Osteoblast (primary cell): ENCODE data around the gene CACNG1. TPM values are rescaled to one million over a fixed set of nuclear protein-coding genes. Genes with fewer than 3 reads are reported as not detected.
"Not testable (repeated sequence)": the region's sequence is repeated elsewhere in the genome, so short reads cannot be mapped to it uniquely, and the experiment has no call there.

Experiments
- DNase-seq: peaks from one replicate; pipeline ENCODE4 v3.0.0; 2011; ENCODE audit warnings: low spot score, mixed read lengths; ENCODE audit not compliant: insufficient read length; ENCODE audit errors: missing footprints
- H2AFZ ChIP-seq: 2 replicates; pipeline ENCODE4 v1.6.0; 2011; ENCODE audit warnings: mild to moderate bottlenecking, low read length
- H3K27ac ChIP-seq: 2 replicates; pipeline ENCODE4 v1.5.1; 2011; ENCODE audit warnings: mild to moderate bottlenecking, low read depth, low read length, moderate library complexity
- H3K27me3 ChIP-seq: 2 replicates; pipeline ENCODE4 v1.6.0; 2012; ENCODE audit warnings: mild to moderate bottlenecking, control low read depth, inconsistent platforms, low read length, moderate library complexity; ENCODE audit not compliant: insufficient read depth
- H3K36me3 ChIP-seq: 2 replicates; pipeline ENCODE4 v1.5.1; 2011; ENCODE audit warnings: mild to moderate bottlenecking, low read length, control low read depth, moderate library complexity; ENCODE audit not compliant: insufficient read depth
- H3K4me1 ChIP-seq: 2 replicates; pipeline ENCODE4 v1.5.1; 2011; ENCODE audit warnings: mild to moderate bottlenecking, low read length, control low read depth, moderate library complexity; ENCODE audit not compliant: insufficient read depth
- H3K4me2 ChIP-seq: 2 replicates; pipeline ENCODE4 v1.6.0; 2011; ENCODE audit warnings: mild to moderate bottlenecking, low read length; ENCODE audit not compliant: insufficient read depth
- H3K4me3 ChIP-seq: fragments of 200-600 bp; sonication (generic); 3 replicates; pipeline ENCODE4 v1.5.1; 2012; ENCODE audit warnings: mild to moderate bottlenecking, low read length, inconsistent platforms; ENCODE audit not compliant: insufficient read depth
- H3K79me2 ChIP-seq: 2 replicates; pipeline ENCODE4 v1.6.0; 2012; ENCODE audit warnings: mild to moderate bottlenecking, low read length, control low read depth, inconsistent platforms; ENCODE audit not compliant: insufficient read depth
- H3K9me3 ChIP-seq: 2 replicates; pipeline ENCODE4 v1.5.1; 2011; ENCODE audit warnings: low read depth, low read length, control low read depth
- H4K20me1 ChIP-seq: 2 replicates; pipeline ENCODE4 v1.6.0; 2012; ENCODE audit warnings: mild to moderate bottlenecking, low read length, control low read depth; ENCODE audit not compliant: insufficient read depth
- total RNA-seq: library from RNA; depleted of rRNA; stranded (reverse); fragments of >200 nt; gene quantifications from 2 replicates; pipeline ENCODE4 v1.2.3, GENCODE V29; 2012
- TF ChIP-seq, protein P1 (sequence below): IDR thresholded peaks from 2 replicates; pipeline ENCODE4 v1.5.1; 2011; ENCODE audit warnings: mild to moderate bottlenecking, low read depth, low read length, moderate library complexity; ENCODE audit errors: extremely low read depth

Gene CACNG1
- total RNA-seq, 1 donor: not detected

DNA sequence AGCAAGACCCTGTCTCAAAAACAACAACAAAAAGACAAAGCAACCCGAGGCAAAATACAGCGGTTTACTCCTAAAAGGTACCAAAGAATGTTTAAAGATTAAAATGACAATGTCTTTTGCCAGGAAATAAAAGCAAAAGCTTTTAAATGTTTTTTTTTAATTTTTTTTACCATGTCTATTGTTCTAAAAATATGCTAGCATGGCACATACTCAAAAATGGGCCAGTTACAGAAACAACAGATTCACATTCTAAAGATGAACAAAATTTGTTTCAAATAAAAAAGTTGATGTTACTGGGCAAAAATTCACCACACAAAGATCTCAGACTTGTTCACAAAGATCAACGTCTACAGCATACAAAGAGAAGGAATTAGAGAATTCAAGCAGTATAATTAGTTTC, 41.1 kb downstream of the CACNG1 start:
- Histone ChIP-seq H4K20me1 (peaks cover 8% of the 10 kb centered on the region), H2AFZ (no peak overlapping the region), H3K27me3 (no peaks in the 10 kb centered on the region), H3K4me2 (no peak overlapping the region), H3K9me3 (no peaks in the 10 kb centered on the region), H3K4me3 (no peak overlapping the region), H3K79me2 (peaks cover 9% of the 10 kb centered on the region), H3K4me1 (no peaks in the 10 kb centered on the region), H3K27ac (no peak overlapping the region), H3K36me3 (peaks cover 7% of the 10 kb centered on the region)
- DNase-seq: no peak
- TF ChIP-seq, protein P1, sequence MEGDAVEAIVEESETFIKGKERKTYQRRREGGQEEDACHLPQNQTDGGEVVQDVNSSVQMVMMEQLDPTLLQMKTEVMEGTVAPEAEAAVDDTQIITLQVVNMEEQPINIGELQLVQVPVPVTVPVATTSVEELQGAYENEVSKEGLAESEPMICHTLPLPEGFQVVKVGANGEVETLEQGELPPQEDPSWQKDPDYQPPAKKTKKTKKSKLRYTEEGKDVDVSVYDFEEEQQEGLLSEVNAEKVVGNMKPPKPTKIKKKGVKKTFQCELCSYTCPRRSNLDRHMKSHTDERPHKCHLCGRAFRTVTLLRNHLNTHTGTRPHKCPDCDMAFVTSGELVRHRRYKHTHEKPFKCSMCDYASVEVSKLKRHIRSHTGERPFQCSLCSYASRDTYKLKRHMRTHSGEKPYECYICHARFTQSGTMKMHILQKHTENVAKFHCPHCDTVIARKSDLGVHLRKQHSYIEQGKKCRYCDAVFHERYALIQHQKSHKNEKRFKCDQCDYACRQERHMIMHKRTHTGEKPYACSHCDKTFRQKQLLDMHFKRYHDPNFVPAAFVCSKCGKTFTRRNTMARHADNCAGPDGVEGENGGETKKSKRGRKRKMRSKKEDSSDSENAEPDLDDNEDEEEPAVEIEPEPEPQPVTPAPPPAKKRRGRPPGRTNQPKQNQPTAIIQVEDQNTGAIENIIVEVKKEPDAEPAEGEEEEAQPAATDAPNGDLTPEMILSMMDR: no peak

DNA sequence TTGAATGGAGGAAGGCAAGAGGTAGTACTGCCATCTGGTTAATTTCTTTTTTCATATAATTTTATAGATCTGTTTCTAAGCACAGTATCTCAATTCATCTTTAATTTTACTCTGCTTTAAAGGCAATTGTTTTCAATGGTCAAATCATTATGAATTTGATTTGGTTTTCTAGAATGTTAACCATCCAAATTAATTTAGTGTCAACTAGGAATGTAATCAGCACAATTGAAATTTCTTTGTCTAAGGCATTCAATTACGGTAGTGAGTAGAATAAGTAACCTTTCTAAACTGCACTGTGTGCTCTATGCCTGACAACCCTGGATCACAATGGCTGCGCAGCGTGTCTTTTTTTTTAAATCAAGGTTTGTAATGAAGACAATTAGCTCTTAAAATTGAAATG, 44.3 kb downstream of the CACNG1 start:
- no peak for DNase-seq
- H3K36me3 ChIP-seq: peaks cover 7% of the 10 kb centered on the region
- no peak overlapping the region for H3K4me2 ChIP-seq
- H3K4me1 ChIP-seq: no peaks in the 10 kb centered on the region
- H3K4me3 ChIP-seq: no peak overlapping the region
- TF ChIP-seq, protein P1: no peak
- no peaks in the 10 kb centered on the region for H3K9me3 ChIP-seq
- H3K79me2 ChIP-seq: peaks cover 16% of the 10 kb centered on the region
- H3K27ac ChIP-seq: no peak overlapping the region
- H4K20me1 ChIP-seq: no peaks in the 10 kb centered on the region
- no peak overlapping the region for H2AFZ ChIP-seq
- H3K27me3 ChIP-seq: no peaks in the 10 kb centered on the region

DNA sequence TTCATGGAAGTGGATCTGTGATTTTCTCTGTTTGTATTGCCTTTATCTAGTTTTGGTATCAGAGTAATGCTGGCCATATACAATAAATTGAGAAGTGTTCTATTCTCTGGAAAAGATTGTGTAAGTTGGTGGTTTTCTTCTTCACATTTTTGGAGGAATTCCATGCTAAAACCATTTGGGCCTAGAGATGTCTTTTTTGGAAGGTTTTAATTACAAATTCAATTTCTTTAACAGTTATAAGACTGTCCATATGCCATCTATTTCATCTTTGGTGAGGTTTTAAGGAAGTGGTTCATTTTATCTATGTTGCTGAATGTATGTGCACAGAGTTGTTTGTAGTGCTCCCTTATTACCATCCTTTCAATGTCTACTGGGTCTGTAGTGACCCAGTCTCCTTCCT, 46.0 kb downstream of the CACNG1 start:
- H3K79me2 ChIP-seq: peaks cover 21% of the 10 kb centered on the region
- peaks cover 3% of the 10 kb centered on the region for H3K4me1 ChIP-seq
- no peak overlapping the region for H3K27ac ChIP-seq
- no peak overlapping the region for H3K4me3 ChIP-seq
- DNase-seq: no peak
- peaks cover under 1% of the 10 kb centered on the region for H4K20me1 ChIP-seq
- H2AFZ ChIP-seq: no peak overlapping the region
- peaks cover 7% of the 10 kb centered on the region for H3K36me3 ChIP-seq
- no peaks in the 10 kb centered on the region for H3K9me3 ChIP-seq
- H3K4me2 ChIP-seq: no peak overlapping the region
- H3K27me3 ChIP-seq: no peaks in the 10 kb centered on the region
- TF ChIP-seq, protein P1: no peak

DNA sequence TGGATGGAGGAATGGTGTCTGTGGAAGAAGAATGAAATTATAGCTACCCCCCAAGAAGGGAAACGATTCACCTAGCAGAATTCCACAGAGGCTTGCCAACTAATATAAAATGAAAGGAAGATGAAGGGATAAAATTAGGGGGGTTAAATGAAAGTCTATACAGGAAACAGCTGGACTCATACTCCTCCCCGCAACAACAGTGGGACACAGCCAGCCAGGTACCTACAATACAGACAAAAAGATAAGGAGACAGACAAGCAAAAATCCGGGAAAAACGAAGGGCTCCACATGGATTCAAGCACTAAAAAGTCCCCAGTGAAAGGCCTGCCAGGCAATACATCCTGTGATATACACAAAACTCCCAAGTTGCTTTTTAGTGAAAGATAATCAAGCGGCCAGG, 47.9 kb downstream of the CACNG1 start:
- H3K4me3 ChIP-seq: no peak overlapping the region
- H3K79me2 ChIP-seq: peaks cover 28% of the 10 kb centered on the region
- DNase-seq: no peak
- no peak overlapping the region for H3K27ac ChIP-seq
- H3K4me1 ChIP-seq: peaks cover 13% of the 10 kb centered on the region
- TF ChIP-seq, protein P1: no peak
- no peaks in the 10 kb centered on the region for H3K27me3 ChIP-seq
- no peaks in the 10 kb centered on the region for H3K36me3 ChIP-seq
- no peak overlapping the region for H2AFZ ChIP-seq
- no peaks in the 10 kb centered on the region for H3K9me3 ChIP-seq
- peaks cover 3% of the 10 kb centered on the region for H4K20me1 ChIP-seq
- H3K4me2 ChIP-seq: no peak overlapping the region

DNA sequence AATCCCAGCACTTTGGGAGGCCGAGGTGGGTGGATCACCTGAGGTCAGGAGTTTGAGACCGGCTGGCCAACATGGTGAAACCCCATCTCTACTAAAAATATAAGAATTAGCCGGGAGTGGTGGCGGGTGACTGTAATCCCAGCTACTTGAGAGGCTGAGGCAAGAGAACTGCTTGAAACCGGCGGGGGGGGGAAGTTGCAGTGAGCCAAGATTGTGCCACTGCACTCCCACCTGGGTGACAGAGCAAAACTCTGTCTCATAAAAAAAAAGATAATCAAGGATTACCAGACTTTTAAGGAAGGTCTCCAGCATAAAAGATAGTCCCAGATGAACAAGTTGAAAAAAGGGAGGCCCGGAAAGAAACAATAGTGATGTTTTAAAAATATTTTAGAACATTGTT, 48.4 kb downstream of the CACNG1 start:
- Histone ChIP-seq H3K79me2 (peaks cover 30% of the 10 kb centered on the region), H3K4me1 (peaks cover 13% of the 10 kb centered on the region)
- H4K20me1 ChIP-seq, H3K27ac ChIP-seq, H2AFZ ChIP-seq, H3K27me3 ChIP-seq, H3K4me2 ChIP-seq, DNase-seq, H3K4me3 ChIP-seq, H3K36me3 ChIP-seq, H3K9me3 ChIP-seq: not testable (repeated sequence)
